NCI-H1105 (cell line): ENCODE results near the gene KCNJ5.

Experiments used
- DNase-seq: peaks from one replicate; lab custom pipeline; 2025; lab: John Stamatoyannopoulos, UW

Gene KCNJ5

DNA sequence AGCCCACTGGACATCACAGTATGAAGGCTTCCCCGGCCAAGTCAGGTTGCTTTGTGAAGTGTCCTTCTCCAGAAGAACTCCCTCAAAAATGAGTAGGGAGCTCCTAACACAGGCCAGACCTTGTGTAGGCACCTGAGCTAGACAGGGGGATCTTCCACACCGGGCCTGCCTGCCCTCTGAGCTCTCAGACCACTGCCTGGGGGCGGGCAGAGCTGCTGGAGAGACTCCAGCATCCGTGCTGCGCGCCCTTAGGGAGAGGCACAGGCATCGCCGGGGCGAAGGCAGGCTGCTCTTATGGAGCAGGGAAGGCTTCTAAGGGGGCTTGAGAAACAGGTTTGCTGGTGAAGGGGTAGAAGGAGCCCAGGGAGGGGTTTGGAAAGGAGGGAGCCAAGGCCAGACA is 4.4 kb downstream of the KCNJ5 start:
- DNase-seq, result no peak

DNA sequence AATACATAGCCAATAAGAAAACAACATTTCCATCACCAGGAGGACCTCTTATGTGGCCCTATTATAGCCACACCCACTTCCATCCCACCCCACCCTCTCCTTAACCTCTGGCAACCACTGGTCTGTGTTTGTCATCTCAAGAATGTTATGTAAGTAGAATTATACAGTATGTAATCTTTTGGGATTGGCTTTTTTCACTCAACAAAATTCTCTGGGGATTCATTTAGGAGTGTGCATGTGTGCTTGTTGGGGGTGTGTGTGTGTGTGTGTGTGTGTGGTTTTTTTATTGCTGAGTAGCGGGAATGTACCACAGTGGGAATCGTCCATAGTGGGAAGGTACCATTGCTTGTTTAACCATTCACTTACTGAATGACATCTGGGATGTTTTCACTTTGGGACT is 5.2 kb downstream of the KCNJ5 start:
- DNase-seq, result no peak

DNA sequence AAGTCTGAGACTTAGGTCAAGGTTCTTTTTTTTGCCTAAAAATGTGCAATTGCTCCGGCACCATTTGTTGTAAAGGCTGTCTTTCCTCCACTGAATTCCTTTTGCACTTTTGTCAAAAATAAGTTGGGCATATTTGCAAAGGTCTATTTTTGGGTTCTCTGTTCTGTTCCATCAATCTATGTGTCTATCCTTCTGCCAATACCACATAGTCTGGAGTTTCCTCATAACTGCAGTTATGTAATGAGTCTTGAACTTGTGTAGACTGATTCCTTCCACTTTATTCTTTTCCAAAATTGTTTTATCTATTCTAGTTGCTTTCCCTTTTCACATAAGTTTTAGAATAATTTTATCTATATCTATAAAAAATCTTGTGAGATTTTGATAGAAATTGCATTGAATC is 6.7 kb downstream of the KCNJ5 start:
- DNase-seq, result no peak

DNA sequence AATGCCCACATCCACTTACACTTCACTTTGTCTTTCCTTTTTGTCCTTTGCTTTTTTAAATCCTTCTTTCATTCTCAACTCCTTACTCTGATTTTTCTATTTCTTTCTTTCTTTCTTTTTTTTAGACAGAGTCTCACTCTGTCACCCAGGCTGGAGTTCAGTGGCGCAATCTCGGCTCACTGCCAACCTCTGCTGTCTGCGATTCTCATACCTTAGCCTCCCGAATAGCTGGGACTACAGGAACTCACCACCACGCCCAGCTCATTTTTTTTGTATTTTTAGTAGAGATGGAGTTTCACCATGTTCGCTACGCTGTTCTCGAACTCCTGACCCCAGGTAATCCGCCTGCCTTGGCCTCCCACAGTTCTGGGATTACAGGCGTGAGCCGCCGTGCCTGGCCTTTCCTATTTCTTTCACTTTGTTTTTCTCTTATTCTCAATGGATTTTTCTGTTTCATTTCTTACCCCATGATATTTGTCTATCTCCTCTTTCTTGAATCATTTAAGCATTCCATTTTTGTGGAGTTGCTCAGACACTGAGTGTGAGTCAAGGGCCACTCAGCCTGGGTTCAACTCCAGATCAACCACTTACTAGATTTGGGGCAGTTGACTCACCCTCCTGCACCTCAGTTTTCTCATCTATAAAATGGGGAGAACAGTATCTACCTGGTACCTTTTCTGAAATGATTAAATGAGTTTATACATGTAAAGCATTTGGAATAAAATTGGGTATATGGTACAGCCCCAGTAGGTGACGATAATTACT is 7.6 kb downstream of the KCNJ5 start:
- no peak for DNase-seq

DNA sequence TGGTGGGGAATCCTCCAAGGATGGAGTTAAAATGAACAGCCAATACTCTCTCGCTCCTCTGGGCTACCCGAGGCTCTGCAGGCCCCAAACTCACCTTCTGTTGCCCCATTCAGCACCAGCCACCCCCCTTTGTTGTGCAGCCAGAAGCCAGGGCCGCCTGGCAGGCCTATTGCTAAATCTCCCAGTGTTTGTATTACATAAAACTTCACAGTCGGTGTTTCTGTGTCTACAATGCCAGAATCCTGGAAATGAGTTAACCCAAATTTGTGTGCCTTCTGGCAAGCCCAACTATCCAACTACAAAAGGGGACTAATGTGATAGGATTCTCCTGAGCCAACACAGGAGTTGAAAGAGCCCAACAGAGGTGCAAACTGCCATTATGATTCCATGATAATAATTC is 9.3 kb downstream of the KCNJ5 start:
- DNase-seq, result no peak

DNA sequence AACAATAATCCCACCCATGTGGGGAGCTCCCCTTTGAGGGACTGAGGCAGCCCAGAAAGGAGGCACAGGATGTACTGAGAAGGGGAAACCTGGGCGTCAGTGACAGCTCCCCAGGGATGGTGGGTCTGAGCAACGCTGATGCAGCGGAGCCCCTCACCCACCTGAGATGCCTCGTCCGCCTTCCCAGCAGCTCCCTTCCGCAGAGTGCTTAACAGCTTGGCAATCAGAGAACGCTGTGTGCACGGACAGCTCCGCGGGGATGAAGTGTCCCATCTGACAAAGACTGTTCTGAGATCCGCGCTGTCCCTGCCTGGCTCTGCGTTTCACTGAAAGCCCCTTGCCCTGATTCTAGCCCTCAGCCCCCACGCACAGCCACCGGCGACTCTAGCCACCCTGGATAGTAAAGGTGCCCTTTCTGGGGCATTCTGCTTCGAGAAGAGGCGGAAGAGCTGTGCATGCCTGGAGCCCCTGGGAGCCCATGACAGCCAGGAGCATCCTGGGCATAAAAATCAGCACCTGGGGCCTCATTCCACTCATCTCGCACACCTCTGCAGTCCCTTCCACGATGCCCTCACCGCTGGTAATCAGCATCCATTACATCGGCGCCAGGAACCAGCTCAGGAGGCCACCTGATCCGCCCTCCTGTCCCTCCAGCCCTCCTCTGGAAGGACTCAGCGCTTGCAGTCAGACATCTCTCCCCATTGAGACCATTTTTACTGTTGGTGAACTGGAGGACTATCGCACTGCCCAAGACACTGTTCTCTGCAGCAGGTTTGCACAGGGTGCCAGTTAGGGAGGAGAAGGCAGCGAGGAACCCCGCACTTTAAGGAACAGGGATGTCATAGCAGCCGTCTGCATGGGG is 10.7 kb downstream of the KCNJ5 start:
- DNase-seq, result no peak

DNA sequence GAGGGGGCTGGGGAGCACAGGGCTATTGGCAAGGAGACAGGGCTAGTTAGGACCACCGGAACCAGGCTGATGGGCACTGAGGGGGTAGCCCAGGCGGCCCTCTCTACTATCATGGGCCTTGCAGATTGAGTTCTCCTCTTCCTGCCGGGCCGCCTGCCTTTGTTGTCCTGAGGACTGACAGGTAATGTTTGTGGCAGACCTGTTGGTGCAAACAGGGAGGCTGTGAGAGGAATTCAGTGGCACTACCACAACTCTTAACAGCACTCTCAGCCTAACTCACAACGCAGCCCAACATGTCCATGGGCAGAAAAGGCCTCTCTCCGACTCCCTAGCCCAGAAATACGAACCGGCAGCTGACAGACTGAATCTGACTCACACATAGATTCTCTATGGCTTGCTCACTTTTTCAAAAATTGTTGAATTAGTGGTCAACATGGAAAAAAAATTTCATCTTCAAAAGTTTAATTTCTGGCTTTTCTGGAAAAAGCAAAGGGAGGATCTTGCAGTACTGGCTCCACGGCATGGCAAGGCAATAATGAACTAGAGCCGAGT is 11.4 kb downstream of the KCNJ5 start:
- no peak for DNase-seq

DNA sequence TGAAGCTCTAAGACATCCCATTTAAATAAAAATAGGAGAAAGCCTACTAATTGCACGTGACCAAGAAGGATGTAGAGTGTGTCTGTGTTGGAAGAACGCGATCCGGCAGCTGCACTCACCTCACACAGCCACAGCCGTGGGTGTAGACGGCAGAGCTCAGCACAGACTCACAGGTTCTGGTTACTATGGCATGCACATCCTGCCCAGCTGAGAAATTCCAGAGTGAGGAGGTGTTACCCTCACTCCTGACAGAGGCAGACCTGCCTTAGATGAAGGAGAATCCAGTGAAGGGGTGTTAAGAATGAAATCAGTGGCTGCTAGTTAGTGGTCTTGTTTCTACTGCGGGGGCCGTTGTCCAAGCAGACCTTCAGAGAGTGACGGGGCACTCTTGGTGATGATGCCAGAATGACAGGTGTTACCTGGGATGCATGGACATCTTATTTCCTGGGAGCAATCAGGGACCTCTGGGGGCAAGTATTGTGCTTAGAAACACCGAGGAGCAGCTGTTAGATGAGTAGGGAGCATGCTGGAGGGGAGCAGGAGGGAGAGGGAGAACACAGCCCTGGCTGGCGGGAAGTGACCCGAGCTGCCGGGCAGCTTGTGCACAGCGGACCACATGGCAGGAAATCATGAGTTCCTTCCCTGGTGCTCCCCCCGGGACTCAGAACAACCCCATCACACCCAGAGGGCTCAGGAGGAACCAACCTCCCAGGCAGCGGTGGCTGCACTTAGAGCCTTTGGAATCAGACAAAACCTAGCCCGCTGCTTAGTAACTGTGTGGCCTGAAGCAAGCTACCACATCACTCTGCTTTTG is 12.3 kb downstream of the KCNJ5 start:
- DNase-seq, result no peak

DNA sequence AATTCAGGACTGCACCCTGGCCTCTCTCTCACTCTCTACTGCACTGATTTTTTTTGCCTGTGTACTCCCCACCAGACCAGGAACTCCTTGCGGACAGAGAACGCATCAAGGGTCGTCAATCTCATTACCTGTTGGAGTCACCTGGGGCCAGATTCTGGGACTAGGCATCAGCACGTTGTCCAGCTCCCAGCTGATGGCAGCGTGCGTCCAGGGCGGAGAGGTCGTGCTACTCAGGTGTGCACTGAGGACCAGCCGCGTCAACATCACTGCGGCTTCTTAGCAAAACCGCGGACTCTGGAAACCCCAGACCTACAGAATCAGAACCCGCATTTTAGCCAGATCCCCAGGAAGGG is 13.1 kb downstream of the KCNJ5 start:
- DNase-seq, result no peak

DNA sequence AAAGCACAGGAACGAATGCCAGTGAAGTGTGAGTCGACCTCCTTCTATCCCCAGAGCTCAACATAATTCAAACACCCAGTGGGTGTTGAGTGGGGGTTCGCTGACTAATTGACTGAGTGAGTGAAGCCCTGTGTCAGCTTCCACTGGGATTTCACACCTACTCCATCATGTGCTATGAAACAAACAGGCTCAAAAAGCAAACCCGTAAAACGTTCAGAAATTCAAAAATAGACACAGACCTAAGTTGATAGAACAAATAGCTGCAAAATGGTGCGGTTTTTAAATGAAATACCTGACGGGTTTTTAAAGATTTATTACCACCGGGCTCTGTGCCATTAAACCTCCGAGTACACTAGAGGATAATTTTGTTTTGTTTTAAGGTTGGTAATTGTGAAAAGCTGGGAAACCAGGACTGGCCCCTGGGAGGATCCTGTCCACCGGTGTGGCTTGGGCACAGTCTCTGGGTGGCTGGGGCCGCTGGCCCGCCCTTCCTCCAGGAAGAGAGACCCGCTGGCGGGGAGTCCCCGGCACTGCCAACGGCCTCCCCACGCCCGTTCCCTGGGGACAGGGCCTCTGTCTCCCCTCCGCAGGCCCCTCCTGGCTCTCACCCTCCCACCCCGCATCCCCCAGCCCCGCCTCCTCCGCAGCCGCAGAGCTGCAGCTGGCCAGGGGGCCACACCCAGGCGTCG is 13.6 kb downstream of the KCNJ5 start:
- DNase-seq, result peak; percentile 82

DNA sequence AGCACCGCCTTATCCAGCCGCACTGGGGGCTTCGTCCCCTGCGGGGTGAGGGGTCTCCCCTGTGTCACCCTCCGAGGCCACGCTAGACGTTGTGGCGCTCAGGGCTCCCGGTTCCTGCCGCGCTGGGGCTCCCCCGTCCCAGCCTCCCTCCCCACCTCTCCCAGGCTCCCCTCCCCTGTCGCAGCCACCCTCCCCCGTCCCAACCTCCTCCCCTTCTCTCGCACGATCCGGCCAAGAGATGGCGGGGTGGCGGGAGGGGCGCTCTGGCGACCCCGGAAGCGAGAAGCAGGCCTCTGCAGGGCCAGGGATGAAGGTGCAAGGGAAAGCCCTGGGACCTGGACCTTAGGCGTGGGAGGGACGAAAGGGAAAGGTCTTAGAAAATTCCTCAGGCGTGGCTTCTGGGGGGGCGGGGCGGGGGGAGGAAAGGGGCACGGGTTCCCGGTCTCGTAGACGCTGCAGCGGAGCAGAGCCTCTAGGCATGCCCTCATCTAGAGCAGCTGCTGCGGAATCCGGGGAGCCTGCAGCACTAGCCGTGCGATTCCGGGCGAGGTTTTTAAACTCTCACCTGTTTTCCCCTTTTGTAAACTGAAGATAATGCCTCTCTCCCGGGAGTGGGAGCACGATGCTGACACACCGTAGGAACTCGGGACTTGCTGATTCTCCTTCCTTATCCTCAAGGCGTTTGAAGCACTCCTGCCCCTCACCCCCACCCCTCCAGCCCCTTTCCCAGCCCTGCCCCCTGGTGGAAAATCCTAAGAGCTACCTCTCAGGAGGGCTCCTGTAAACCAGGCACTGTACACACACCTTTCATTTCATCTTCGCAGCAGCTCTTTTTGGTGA is 14.4 kb downstream of the KCNJ5 start:
- peak; percentile 74 for DNase-seq

DNA sequence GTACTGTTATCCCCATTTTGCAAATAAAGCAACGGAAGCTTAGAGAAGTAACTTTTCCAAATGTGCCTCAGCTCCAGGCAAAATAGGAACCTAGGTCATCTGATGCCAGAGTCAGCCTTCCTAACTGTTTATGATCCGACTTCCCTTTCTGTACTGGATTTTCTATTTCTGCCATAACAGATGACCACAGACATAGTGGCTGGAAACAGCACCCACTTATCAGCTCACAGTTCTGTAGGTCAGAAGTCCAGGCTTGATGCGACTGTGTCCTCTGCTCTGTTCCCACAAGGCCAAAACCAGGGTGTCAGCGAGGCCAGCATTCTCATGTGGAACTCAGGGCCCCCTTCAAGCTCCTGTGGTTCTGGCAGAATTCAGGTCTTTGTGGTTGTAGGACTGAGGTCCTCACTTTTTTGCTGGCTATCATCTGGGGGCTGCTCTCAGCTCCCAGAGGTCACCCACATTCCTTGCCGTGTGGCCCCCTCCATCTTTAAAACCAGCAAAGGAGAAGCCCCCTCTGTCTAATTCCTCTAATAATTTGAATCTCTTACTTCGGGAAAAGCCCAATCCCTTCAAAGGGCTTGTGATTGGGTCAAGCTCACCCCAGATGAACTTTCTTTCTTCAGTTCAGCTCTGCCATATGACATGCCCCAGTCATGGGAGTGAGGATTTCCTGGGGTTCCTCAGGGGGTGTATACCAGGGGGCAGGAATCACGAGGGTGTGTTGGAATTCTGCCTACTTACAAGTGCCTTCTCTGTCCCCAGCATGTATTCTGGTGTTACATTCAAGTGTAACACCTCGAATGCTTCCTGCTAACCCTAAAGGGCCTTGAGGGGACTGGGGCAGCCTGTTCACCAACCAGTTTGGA is 15.3 kb downstream of the KCNJ5 start:
- DNase-seq, result no peak

DNA sequence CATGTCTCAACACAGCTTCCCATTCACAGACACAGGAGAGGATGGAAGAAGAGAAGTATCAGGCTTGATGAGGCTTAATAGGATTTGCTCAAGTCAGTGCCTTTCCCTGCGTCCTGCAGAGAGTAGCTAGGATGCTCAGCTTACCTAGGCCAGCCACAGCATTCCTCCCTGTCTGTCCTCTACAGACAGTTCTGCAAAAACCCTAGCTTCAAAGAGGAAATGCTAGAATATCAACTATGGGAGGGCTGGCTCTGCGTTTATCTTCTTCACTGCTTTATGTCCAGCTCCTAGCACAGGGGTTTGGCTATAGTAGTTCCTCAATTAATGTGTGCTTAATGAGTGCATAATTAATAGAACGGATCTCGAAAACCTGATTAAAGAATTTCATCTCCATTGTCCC is 16.4 kb downstream of the KCNJ5 start:
- DNase-seq, result no peak

DNA sequence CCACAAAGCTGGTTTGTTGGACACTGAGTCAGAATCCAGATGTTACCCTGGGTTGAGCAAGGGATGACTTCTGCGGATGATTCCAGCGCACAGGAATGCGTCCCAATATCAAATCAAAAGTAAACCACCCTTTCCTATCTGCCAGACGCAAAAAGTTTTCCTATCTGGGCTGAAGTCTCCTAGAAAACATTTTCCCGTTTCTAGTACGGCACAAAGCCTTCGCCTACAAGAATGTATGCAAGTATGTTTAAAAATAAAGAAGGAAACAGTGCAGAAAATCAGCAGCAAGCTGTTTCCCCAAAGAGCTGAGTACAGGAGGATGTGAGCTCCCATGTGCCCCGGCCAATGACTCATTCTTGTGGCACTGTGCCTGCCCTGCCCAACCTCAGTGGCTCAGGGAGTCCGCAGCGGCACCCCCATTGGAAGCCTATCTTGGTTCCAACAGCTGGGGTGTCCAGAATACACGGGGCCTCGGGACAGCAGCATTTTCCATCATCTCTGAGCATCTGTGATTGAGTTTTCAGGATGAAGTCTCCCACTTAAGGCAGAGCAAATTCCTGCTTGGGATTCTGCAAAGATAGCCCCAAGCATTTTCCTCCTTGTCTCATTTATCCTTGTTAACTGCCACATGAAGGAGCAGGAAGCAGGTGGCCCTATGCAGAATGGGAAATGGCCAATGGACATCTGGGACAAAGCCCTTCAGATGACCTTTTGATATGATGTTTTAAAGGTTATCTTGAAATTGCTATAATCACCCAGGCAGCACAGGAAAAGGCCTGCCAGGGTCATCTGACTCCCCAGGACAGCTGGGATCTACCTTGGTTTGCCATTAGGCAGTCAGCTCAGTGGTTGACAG is 17.5 kb downstream of the KCNJ5 start:
- no peak for DNase-seq

DNA sequence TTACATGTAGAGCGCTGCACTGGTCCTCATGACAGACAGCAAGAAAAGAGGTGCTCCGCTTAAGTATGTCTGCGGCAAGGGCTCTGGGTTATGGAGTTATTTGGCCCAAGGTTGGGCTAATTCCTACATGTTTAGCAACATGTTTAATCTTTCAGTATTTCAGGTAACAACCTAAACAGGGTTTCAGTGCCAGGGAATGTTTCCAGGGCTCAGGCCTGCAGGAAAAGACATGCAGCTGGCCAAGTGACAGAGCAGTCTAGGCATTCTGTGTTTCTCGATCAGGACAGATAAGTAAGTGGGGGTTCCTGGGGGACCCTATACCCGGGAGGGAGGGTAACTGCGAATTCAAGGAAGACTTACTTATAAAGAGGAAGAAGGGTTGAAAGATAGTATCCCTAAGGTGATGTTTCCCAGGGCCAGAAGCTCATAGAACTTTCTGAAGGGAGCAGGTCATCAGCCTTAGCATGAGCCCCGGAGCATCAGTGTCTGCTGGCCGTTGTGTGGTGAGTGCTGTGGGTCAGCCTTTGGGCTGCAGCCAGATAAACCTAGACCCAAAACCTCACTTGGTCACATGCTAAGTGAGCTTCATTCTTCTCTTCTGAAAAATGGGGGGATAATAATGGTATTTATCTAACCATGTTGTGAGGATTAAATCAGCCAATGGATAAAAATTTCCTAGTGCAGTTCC is 18.4 kb downstream of the KCNJ5 start:
- DNase-seq, result no peak

DNA sequence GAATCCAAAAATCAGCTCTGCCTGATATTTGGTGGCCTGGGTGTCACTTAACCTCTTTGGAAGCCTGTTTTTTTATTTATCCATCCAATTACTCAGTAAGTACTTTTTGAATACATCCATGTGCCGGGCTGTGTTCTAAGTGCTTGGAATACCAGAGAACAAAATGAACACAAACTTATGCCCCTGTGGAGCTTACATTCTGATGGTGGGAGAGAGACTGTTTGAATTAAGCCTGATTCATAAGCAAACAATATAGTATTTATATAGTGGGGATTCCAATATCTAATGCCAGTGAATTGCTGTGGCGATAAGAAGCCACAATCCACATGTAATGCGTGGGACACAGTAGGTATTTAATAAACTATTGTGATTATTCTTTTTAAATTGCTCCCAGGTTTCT is 19.4 kb downstream of the KCNJ5 start:
- no peak for DNase-seq

DNA sequence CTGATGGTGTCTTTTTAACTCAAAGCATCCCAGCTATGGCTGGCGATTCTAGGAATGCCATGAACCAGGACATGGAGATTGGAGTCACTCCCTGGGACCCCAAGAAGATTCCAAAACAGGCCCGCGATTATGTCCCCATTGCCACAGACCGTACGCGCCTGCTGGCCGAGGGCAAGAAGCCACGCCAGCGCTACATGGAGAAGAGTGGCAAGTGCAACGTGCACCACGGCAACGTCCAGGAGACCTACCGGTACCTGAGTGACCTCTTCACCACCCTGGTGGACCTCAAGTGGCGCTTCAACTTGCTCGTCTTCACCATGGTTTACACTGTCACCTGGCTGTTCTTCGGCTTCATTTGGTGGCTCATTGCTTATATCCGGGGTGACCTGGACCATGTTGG is 20.1 kb downstream of the KCNJ5 start:
- no peak for DNase-seq

DNA sequence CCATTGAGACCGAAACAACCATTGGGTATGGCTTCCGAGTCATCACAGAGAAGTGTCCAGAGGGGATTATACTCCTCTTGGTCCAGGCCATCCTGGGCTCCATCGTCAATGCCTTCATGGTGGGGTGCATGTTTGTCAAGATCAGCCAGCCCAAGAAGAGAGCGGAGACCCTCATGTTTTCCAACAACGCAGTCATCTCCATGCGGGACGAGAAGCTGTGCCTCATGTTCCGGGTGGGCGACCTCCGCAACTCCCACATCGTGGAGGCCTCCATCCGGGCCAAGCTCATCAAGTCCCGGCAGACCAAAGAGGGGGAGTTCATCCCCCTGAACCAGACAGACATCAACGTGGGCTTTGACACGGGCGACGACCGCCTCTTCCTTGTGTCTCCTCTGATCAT is 20.5 kb downstream of the KCNJ5 start:
- no peak for DNase-seq
